ENCODE measurements around the gene RAB11A. TPM values are rescaled to one million over a fixed set of nuclear protein-coding genes. Genes with fewer than 3 reads are reported as not detected.
"Not testable (repeated sequence)": the region's sequence is repeated elsewhere in the genome, so short reads cannot be mapped to it uniquely, and the experiment has no call there.

RAB11A gene
- total RNA-seq, 1 donor from 2014 or later, result 153 TPM

DNA sequence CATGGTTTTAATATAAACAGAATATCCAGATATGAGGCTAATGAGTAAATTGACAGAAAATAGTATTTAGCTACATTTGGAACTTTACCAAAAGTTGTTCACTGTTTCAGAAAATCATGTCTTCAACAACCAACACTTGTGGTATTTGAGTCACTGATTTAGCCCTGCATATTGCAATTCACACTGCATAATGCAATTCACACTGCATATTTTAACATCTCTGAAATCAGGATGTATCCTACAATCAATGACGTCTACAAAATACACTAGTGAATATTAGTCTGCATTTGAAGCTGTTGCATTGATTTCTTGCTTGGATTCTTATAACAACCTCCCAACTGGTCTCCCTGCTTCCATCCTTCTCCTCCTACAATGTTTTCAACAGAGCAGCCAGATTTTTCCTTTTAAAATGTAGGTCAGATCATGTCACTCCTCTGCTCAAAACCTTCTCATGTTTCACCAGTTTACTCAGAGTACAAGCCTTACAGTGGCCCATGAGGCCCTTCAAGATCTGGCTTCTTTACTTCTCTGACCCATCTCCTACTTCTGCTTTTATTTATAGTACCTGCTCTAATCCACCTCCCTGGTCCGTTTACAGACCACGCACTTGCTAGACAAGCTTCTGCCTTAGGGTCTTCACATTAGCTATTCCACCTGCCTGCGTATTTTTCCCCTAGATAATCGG, 11.4 kb upstream of the RAB11A start:
- no peaks in the 10 kb centered on the region for H3K9me3 Mint-ChIP-seq
- no peaks in the 10 kb centered on the region for H3K36me3 Mint-ChIP-seq (ENCODE audit: low read depth)
- no peak overlapping the region for H3K4me3 Mint-ChIP-seq (ENCODE audit: low read depth)
- no peak overlapping the region for H3K27ac Mint-ChIP-seq
- no peak for DNase-seq (ENCODE audit: low spot score)
- H3K4me1 Mint-ChIP-seq (ENCODE audit: low read depth), result peaks cover 10% of the 10 kb centered on the region
- H3K27me3 Mint-ChIP-seq (ENCODE audit: low read depth), result peaks cover 8% of the 10 kb centered on the region
- intact Hi-C loops (cut with micrococcal nuclease), result loop anchor here (1.0 kb wide), 1 partner anchor 220 kb away; no protein-coding TSS in a partner anchor

DNA sequence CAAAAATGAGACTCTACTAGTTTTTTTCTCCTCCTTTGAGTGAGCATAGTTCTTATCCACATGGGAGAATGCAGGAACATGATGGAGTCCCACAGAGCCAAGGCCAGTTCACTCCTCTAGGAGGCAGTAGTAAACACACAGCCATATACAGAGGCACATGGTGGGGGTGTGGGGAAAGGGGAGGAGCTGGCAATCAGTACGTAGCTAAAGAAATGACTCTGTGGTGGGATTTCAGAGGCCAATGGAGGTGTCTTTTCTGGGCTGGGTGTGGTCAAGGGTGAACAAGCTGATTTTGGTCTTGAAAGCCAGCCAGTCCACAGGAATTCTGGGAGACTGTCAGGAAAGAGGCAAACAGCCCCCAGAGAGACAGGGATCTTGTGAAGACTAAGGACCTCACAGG, 6.6 kb upstream of the RAB11A start:
- H3K27me3 Mint-ChIP-seq (ENCODE audit: low read depth), result peaks cover 6% of the 10 kb centered on the region
- no peaks in the 10 kb centered on the region for H3K36me3 Mint-ChIP-seq (ENCODE audit: low read depth)
- no peak overlapping the region for H3K27ac Mint-ChIP-seq
- no peaks in the 10 kb centered on the region for H3K9me3 Mint-ChIP-seq
- peak; percentile 60 for DNase-seq (ENCODE audit: low spot score)
- H3K4me1 Mint-ChIP-seq (ENCODE audit: low read depth), result peaks cover 7% of the 10 kb centered on the region
- intact Hi-C loops (cut with micrococcal nuclease), result loop anchor here (10.0 kb wide), 1 partner anchor 328 kb away; the partner anchor contains the start of gene HACD3
- no peak overlapping the region for H3K4me3 Mint-ChIP-seq (ENCODE audit: low read depth)

DNA sequence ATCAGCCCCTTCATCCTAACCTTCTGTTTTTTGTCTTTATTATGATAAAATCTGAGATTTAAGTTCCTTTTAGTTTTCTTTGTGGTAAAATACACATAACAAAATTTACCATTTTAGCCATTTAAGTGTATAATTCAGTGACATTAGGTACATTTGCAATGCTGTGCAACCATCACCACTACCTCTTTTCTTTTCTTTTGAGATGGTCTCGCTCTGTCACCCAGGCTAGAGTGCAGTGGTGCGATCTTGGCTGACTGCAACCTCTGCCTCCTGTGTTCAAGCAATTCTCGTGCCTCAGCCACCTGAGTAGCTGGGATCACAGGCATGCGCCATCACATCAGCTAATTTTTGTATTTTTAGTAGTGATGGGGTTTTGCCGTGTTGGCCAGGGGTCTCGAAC, 6.2 kb upstream of the RAB11A start:
- Mint-ChIP-seq H3K9me3 (no peaks in the 10 kb centered on the region), H3K36me3 (ENCODE audit: low read depth) (no peaks in the 10 kb centered on the region), H3K4me3 (ENCODE audit: low read depth) (no peak overlapping the region), H3K27me3 (ENCODE audit: low read depth) (peaks cover 6% of the 10 kb centered on the region), H3K27ac (no peak overlapping the region), H3K4me1 (ENCODE audit: low read depth) (peaks cover 7% of the 10 kb centered on the region)
- no peak for DNase-seq (ENCODE audit: low spot score)
- intact Hi-C loops (cut with micrococcal nuclease), result loop anchor here (10.0 kb wide), 1 partner anchor 328 kb away; the partner anchor contains the start of gene HACD3

DNA sequence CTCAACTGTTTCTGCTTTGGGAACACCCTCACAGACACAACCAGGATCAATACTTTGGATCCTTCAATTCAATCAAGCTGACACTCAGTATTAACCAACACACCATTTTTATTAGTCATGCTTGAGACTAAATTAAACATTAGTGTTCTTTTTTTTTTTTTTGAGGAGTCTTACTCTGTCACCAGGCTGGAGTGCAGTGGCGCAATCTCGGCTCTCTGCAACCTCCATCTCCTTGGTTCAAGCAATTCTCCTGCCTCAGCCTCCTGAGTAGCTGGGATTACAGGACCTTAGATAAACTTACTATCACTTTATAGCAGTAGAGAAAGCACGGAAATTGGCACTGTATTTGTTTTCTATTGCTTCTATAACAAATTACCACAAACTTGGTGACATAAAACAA, 2.0 kb upstream of the RAB11A start:
- Mint-ChIP-seq H3K36me3 (ENCODE audit: low read depth) (peaks cover 11% of the 10 kb centered on the region), H3K27ac (no peak overlapping the region), H3K9me3 (no peaks in the 10 kb centered on the region), H3K27me3 (ENCODE audit: low read depth) (no peaks in the 10 kb centered on the region), H3K4me1 (ENCODE audit: low read depth) (peaks cover 18% of the 10 kb centered on the region), H3K4me3 (ENCODE audit: low read depth) (no peak overlapping the region)
- DNase-seq (ENCODE audit: low spot score), result no peak
- intact Hi-C loops (cut with micrococcal nuclease), result loop anchor here (10.0 kb wide), 1 partner anchor 332 kb away; the partner anchor contains the start of gene HACD3

GRCh38 chr15:65867933-65868332, 1.4 kb upstream of the RAB11A start:
- intact Hi-C loops (cut with micrococcal nuclease), result loop anchor here (10.0 kb wide), 1 partner anchor 333 kb away; the partner anchor contains the start of gene HACD3
- not testable (repeated sequence) for DNase-seq (ENCODE audit: low spot score); H3K9me3 Mint-ChIP-seq; H3K27me3 Mint-ChIP-seq (ENCODE audit: low read depth); H3K27ac Mint-ChIP-seq; H3K4me3 Mint-ChIP-seq (ENCODE audit: low read depth)
- Mint-ChIP-seq H3K36me3 (ENCODE audit: low read depth) (peaks cover 15% of the 10 kb centered on the region), H3K4me1 (ENCODE audit: low read depth) (peaks cover 19% of the 10 kb centered on the region)

DNA sequence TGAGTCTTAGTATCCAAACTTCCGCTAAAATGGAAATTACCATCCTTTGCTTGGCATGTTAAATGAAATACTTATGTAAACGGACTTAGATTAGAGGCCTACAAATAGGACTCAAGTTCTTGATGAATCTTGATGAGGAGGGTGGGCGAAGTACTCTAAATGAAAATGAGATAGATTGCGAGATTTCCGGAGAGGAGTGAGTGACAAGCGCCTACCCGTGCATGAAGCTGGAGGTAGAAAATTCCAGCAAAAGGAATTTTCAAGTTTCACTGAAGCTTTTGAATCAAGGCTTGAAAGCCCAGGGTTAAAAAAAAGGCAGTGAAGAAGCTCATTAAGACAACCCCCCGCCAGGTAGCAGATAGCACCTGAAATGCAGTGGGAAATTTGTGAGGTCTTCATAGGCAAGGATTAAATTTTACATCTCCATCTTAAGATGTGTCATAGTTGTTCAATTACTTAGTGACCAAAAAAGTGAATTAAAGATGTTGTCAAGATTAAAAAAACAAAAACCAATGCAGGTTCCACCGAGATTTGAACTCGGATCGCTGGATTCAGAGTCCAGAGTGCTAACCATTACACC, 655 bp upstream of the RAB11A start:
- Mint-ChIP-seq H3K27ac (peak overlapping the region; percentile 84), H3K4me1 (ENCODE audit: low read depth) (peaks cover 19% of the 10 kb centered on the region), H3K36me3 (ENCODE audit: low read depth) (peaks cover 15% of the 10 kb centered on the region), H3K9me3 (no peaks in the 10 kb centered on the region), H3K4me3 (ENCODE audit: low read depth) (peak overlapping the region; percentile 89), H3K27me3 (ENCODE audit: low read depth) (no peaks in the 10 kb centered on the region)
- intact Hi-C loops (cut with micrococcal nuclease), result loop anchor here (1.0 to 10.0 kb wide), 2 partner anchors 19 to 334 kb away; partner anchors contain the start of gene HACD3
- DNase-seq (ENCODE audit: low spot score), result no peak

DNA sequence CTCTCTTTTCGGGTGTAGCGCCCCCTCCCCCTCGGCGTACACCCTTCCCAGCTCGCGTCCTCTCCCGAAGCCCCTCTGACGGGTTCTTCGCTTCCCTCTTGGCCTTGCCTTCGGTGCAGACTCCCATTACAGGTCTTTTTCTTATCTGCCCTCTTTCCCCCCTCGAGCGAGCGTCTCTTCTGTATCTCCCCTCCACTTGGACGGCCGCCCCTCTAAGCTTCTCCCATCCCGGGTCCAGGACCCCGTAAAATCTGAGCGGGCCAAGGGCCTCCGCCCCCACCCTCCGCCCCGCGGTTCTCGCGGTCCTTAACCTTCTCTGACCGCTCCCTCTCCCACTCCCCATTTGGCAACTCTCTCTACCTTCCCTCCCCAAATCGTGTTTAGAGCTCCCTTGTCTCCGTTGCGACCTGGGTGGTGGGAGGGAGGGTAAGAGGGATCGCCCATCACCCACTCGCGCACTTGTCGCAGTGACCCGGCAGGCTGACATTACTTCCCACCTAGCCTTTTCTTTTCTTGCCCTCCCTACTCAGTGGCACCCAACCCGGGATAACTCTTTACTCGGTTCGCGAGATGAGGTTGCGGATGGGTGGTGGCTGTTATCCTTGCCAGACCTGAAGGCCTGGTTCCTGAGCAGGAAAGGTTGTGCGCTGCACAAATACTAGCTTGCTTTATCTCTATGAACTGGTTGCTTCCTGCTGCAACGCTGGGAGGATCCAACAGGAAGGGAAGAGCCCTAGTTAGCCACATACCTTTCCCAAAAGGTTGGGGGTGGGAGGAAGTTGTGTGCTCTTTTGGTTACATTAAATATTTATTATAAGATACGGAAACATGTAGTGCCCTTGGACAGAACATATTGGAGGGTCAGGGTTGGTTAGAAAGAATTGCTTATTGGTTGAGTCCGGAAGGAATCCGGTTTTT, 922 bp downstream of the RAB11A start:
- intact Hi-C loops (cut with micrococcal nuclease), result loop anchor here (1.0 to 10.0 kb wide), 2 partner anchors 17 to 335 kb away; partner anchors contain the start of gene HACD3
- H3K4me1 Mint-ChIP-seq (ENCODE audit: low read depth), result peaks cover 19% of the 10 kb centered on the region
- peak overlapping the region; percentile 89 for H3K4me3 Mint-ChIP-seq (ENCODE audit: low read depth)
- H3K36me3 Mint-ChIP-seq (ENCODE audit: low read depth), result peaks cover 22% of the 10 kb centered on the region
- no peaks in the 10 kb centered on the region for H3K9me3 Mint-ChIP-seq
- H3K27ac Mint-ChIP-seq, result peak overlapping the region; percentile 84
- peak; percentile 25 for DNase-seq (ENCODE audit: low spot score)
- H3K27me3 Mint-ChIP-seq (ENCODE audit: low read depth), result no peaks in the 10 kb centered on the region

GRCh38 chr15:65870889-65871533, 1.7 kb downstream of the RAB11A start:
- no peaks in the 10 kb centered on the region for H3K27me3 Mint-ChIP-seq (ENCODE audit: low read depth)
- no peak for DNase-seq (ENCODE audit: low spot score)
- peaks cover 28% of the 10 kb centered on the region for H3K36me3 Mint-ChIP-seq (ENCODE audit: low read depth)
- peaks cover 26% of the 10 kb centered on the region for H3K4me1 Mint-ChIP-seq (ENCODE audit: low read depth)
- H3K4me3 Mint-ChIP-seq (ENCODE audit: low read depth), result peak overlapping the region; percentile 89
- no peaks in the 10 kb centered on the region for H3K9me3 Mint-ChIP-seq
- H3K27ac Mint-ChIP-seq, result peak overlapping the region; percentile 84
- intact Hi-C loops (cut with micrococcal nuclease), result no loop called here

DNA sequence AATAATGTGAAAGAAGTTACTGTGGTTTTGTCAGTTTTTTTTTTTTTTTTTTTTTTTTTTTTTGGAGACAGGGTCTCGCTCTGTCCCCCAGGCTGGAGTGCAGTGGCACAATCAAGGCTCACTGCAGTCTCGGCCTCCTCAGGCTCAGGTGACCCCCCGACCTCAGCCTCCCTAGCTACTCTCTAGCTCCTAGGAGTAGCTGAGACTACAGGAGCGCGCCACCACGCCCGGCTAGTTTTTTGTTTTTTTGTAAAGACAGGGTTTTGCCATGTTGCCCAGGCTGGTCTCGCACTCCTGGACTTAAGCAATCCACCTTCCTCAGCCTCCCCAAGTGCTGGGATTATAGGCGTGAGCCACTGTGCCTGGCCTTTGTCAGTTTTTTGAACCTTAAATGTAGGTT, 2.6 kb downstream of the RAB11A start:
- H3K27ac Mint-ChIP-seq; intact Hi-C loops (cut with micrococcal nuclease); H3K4me3 Mint-ChIP-seq (ENCODE audit: low read depth); H3K9me3 Mint-ChIP-seq; H3K27me3 Mint-ChIP-seq (ENCODE audit: low read depth); DNase-seq (ENCODE audit: low spot score): not testable (repeated sequence)
- H3K4me1 Mint-ChIP-seq (ENCODE audit: low read depth), result peaks cover 28% of the 10 kb centered on the region
- peaks cover 28% of the 10 kb centered on the region for H3K36me3 Mint-ChIP-seq (ENCODE audit: low read depth)

GRCh38 chr15:65872596-65872995, 3.3 kb downstream of the RAB11A start:
- H3K4me3 Mint-ChIP-seq (ENCODE audit: low read depth); intact Hi-C loops (cut with micrococcal nuclease); H3K9me3 Mint-ChIP-seq; DNase-seq (ENCODE audit: low spot score); H3K27ac Mint-ChIP-seq; H3K27me3 Mint-ChIP-seq (ENCODE audit: low read depth): not testable (repeated sequence)
- peaks cover 35% of the 10 kb centered on the region for H3K36me3 Mint-ChIP-seq (ENCODE audit: low read depth)
- peaks cover 33% of the 10 kb centered on the region for H3K4me1 Mint-ChIP-seq (ENCODE audit: low read depth)

GRCh38 chr15:65873256-65873655, 4.0 kb downstream of the RAB11A start:
- Mint-ChIP-seq H3K27ac (no peak overlapping the region), H3K4me3 (ENCODE audit: low read depth) (no peak overlapping the region), H3K27me3 (ENCODE audit: low read depth) (no peaks in the 10 kb centered on the region), H3K36me3 (ENCODE audit: low read depth) (peaks cover 42% of the 10 kb centered on the region), H3K4me1 (ENCODE audit: low read depth) (peaks cover 36% of the 10 kb centered on the region), H3K9me3 (no peaks in the 10 kb centered on the region)
- DNase-seq (ENCODE audit: low spot score), result no peak
- intact Hi-C loops (cut with micrococcal nuclease), result no loop called here

- DNase-seq (ENCODE audit: low spot score), result no peak
- H3K9me3 Mint-ChIP-seq, result no peaks in the 10 kb centered on the region
- intact Hi-C loops (cut with micrococcal nuclease), result no loop called here
- H3K27ac Mint-ChIP-seq, result no peak overlapping the region
- H3K36me3 Mint-ChIP-seq (ENCODE audit: low read depth), result peaks cover 59% of the 10 kb centered on the region
- no peaks in the 10 kb centered on the region for H3K27me3 Mint-ChIP-seq (ENCODE audit: low read depth)
- H3K4me1 Mint-ChIP-seq (ENCODE audit: low read depth), result peaks cover 29% of the 10 kb centered on the region
- H3K4me3 Mint-ChIP-seq (ENCODE audit: low read depth), result no peak overlapping the region
Observed at GRCh38 chr15:65875458-65875857, 6.2 kb downstream of the RAB11A start.
